Karpas-422 (cell line): ENCODE results near the gene STARD6. TPM values are rescaled to one million over a fixed set of nuclear protein-coding genes. Genes with fewer than 3 reads are reported as not detected.

ENCODE experiments used
- DNase-seq: peaks from one replicate; pipeline ENCODE4 v3.0.0-alpha.2; 2015
- H2AFZ ChIP-seq: fragments of 200-600 bp; sonication (generic); 2 replicates; pipeline ENCODE4 v1.6.1; 2014; ENCODE audit warnings: antibody characterized with exemption, low read length, mixed read lengths
- H3K27ac ChIP-seq: fragments of 200-600 bp; sonication (generic); 2 replicates; pipeline ENCODE4 v1.5.1; 2014; ENCODE audit warnings: mild to moderate bottlenecking, low read length, moderate library complexity
- H3K27me3 ChIP-seq: fragments of 200-600 bp; sonication (generic); 2 replicates; pipeline ENCODE4 v1.6.1; 2014; ENCODE audit warnings: low read length, mixed read lengths
- H3K36me3 ChIP-seq: fragments of 200-600 bp; sonication (generic); 2 replicates; pipeline ENCODE4 v1.6.1; 2014; ENCODE audit warnings: low read length, mixed read lengths; ENCODE audit not compliant: insufficient read depth
- H3K4me1 ChIP-seq: fragments of 200-600 bp; sonication (generic); 2 replicates; pipeline ENCODE4 v1.6.1; 2014; ENCODE audit warnings: mild to moderate bottlenecking, low read length, mixed read lengths
- H3K4me2 ChIP-seq: fragments of 200-600 bp; sonication (generic); 2 replicates; pipeline ENCODE4 v1.6.1; 2014; ENCODE audit warnings: low read length, low read depth, mild to moderate bottlenecking; ENCODE audit not compliant: poor library complexity, severe bottlenecking
- H3K4me3 ChIP-seq: fragments of 200-600 bp; sonication (generic); 2 replicates; pipeline ENCODE4 v1.5.1; 2014; ENCODE audit warnings: mild to moderate bottlenecking, antibody characterized with exemption, low read length, mixed read lengths
- H3K79me2 ChIP-seq: fragments of 200-600 bp; sonication (generic); 2 replicates; pipeline ENCODE4 v1.6.1; 2014; ENCODE audit warnings: mild to moderate bottlenecking, low read length, mixed read lengths
- H3K9ac ChIP-seq: fragments of 200-600 bp; sonication (generic); 2 replicates; pipeline ENCODE4 v1.6.0; 2014; ENCODE audit warnings: low read length
- H3K9me2 ChIP-seq: fragments of 200-600 bp; sonication (generic), shearing (Covaris generic); replicated peaks from 2 replicates; pipeline ENCODE4 v1.6.0; 2014; ENCODE audit warnings: mild to moderate bottlenecking, low read length, moderate library complexity; ENCODE audit not compliant: insufficient read depth
- H3K9me3 ChIP-seq: fragments of 300-700, 200-600 bp; sonication (generic); 2 replicates; pipeline ENCODE4 v1.6.1; 2014; ENCODE audit warnings: low read length, mixed read lengths
- H4K20me1 ChIP-seq: fragments of 200-600 bp; sonication (generic); 2 replicates; pipeline ENCODE4 v1.6.1; 2014; ENCODE audit warnings: mild to moderate bottlenecking, antibody characterized with exemption, low read length, low read depth; ENCODE audit not compliant: insufficient read depth
- total RNA-seq: library from RNA; depleted of rRNA; stranded (reverse); fragments of >200 nt; shearing (Covaris generic); gene quantifications from 2 replicates; pipeline ENCODE4 v1.2.3, GENCODE V29; 2014; ENCODE audit warnings: low replicate concordance

STARD6 gene
- total RNA-seq, 1 experiment from 2014 or later = not detected

GRCh38 chr18:54360406-54360805 lies 2.7 kb upstream of the STARD6 start:
- no peaks in the 10 kb centered on the region for H3K27me3 ChIP-seq
- peak overlapping the region; percentile 75 for H3K4me2 ChIP-seq
- no peak for DNase-seq
- H3K4me3 ChIP-seq = no peak overlapping the region
- H3K36me3 ChIP-seq = peaks cover 21% of the 10 kb centered on the region; the same call in 1 of the 2 replicates
- H3K27ac ChIP-seq = no peak overlapping the region
- H2AFZ ChIP-seq = no peak overlapping the region
- peaks cover 52% of the 10 kb centered on the region for H3K79me2 ChIP-seq
- H4K20me1 ChIP-seq = no peaks in the 10 kb centered on the region
- H3K4me1 ChIP-seq = peaks cover 39% of the 10 kb centered on the region
- H3K9me3 ChIP-seq = no peaks in the 10 kb centered on the region
- H3K9me2 ChIP-seq = no peaks in the 10 kb centered on the region
- H3K9ac ChIP-seq = no peak overlapping the region

- Histone ChIP-seq H3K79me2 (peaks cover 41% of the 10 kb centered on the region), H3K4me1 (peaks cover 29% of the 10 kb centered on the region), H3K9me2 (no peaks in the 10 kb centered on the region), H3K9ac (peak overlapping the region; percentile 86), H3K9me3 (no peaks in the 10 kb centered on the region), H3K36me3 (peaks cover 21% of the 10 kb centered on the region; the same call in 1 of the 2 replicates), H3K4me2 (peak overlapping the region; percentile 75), H3K27me3 (no peaks in the 10 kb centered on the region), H2AFZ (no peak overlapping the region), H4K20me1 (no peaks in the 10 kb centered on the region), H3K4me3 (peak overlapping the region; percentile 83), H3K27ac (peak overlapping the region; percentile 76)
- no peak for DNase-seq
Measured at GRCh38 chr18:54359233-54359632, 1.6 kb upstream of the STARD6 start.

GRCh38 chr18:54358495-54359040 lies 910 bp upstream of the STARD6 start:
- Histone ChIP-seq H3K4me3 (peak overlapping the region; percentile 83), H3K36me3 (peaks cover 21% of the 10 kb centered on the region; the same call in 1 of the 2 replicates), H3K4me2 (peak overlapping the region; percentile 75), H3K9me2 (no peaks in the 10 kb centered on the region), H3K9me3 (no peaks in the 10 kb centered on the region), H4K20me1 (no peaks in the 10 kb centered on the region), H3K4me1 (peaks cover 24% of the 10 kb centered on the region), H3K79me2 (peaks cover 41% of the 10 kb centered on the region), H3K27ac (peak overlapping the region; percentile 76), H3K9ac (peak overlapping the region; percentile 86), H2AFZ (peak overlapping the region; percentile 79), H3K27me3 (no peaks in the 10 kb centered on the region)
- peak; percentile 58 for DNase-seq

- DNase-seq = no peak
- H3K4me3 ChIP-seq = peak overlapping the region; percentile 83
- H3K4me2 ChIP-seq = peak overlapping the region; percentile 75
Measured at GRCh38 chr18:54357082-54357659, 487 bp downstream of the STARD6 start.

GRCh38 chr18:54351186-54351585 lies 6.5 kb downstream of the STARD6 start:
- Histone ChIP-seq H3K36me3 (no peaks in the 10 kb centered on the region), H3K4me2 (no peak overlapping the region), H4K20me1 (no peaks in the 10 kb centered on the region), H3K27ac (no peak overlapping the region), H3K4me1 (no peaks in the 10 kb centered on the region), H3K9ac (no peak overlapping the region), H3K79me2 (no peaks in the 10 kb centered on the region), H3K9me3 (no peaks in the 10 kb centered on the region), H2AFZ (no peak overlapping the region), H3K9me2 (no peaks in the 10 kb centered on the region), H3K27me3 (no peaks in the 10 kb centered on the region), H3K4me3 (no peak overlapping the region)
- DNase-seq = no peak

More at GRCh38 chr18:54357082-54357659, 487 bp downstream of the STARD6 start:
- Histone ChIP-seq H2AFZ (peak overlapping the region; percentile 88), H3K9me2 (no peaks in the 10 kb centered on the region), H3K27ac (no peak overlapping the region), H3K27me3 (no peaks in the 10 kb centered on the region), H3K79me2 (peaks cover 37% of the 10 kb centered on the region), H4K20me1 (no peaks in the 10 kb centered on the region), H3K4me1 (peaks cover 22% of the 10 kb centered on the region), H3K9ac (peak overlapping the region; percentile 86), H3K36me3 (peaks cover 19% of the 10 kb centered on the region; the same call in 1 of the 2 replicates), H3K9me3 (no peaks in the 10 kb centered on the region)

GRCh38 chr18:54338230-54338629 lies 19.4 kb downstream of the STARD6 start:
- no peaks in the 10 kb centered on the region for H3K27me3 ChIP-seq
- H4K20me1 ChIP-seq = no peaks in the 10 kb centered on the region
- no peaks in the 10 kb centered on the region for H3K79me2 ChIP-seq
- H3K36me3 ChIP-seq = no peaks in the 10 kb centered on the region
- no peak for DNase-seq
- H3K4me1 ChIP-seq = no peaks in the 10 kb centered on the region
- no peak overlapping the region for H3K27ac ChIP-seq
- H3K9me2 ChIP-seq = no peaks in the 10 kb centered on the region
- H3K9me3 ChIP-seq = no peaks in the 10 kb centered on the region
- H3K4me2 ChIP-seq = no peak overlapping the region
- H3K4me3 ChIP-seq = no peak overlapping the region
- H2AFZ ChIP-seq = no peak overlapping the region
- no peak overlapping the region for H3K9ac ChIP-seq

GRCh38 chr18:54335638-54336173 lies 22.0 kb downstream of the STARD6 start:
- no peaks in the 10 kb centered on the region for H3K9me3 ChIP-seq
- H3K4me2 ChIP-seq = no peak overlapping the region
- H3K4me1 ChIP-seq = peaks cover 4% of the 10 kb centered on the region; the same call in 1 of the 2 replicates
- no peaks in the 10 kb centered on the region for H4K20me1 ChIP-seq
- no peaks in the 10 kb centered on the region for H3K79me2 ChIP-seq
- H3K27ac ChIP-seq = no peak overlapping the region
- H3K4me3 ChIP-seq = no peak overlapping the region
- H3K27me3 ChIP-seq = no peaks in the 10 kb centered on the region
- H2AFZ ChIP-seq = no peak overlapping the region
- DNase-seq = no peak
- H3K9ac ChIP-seq = no peak overlapping the region
- no peaks in the 10 kb centered on the region for H3K36me3 ChIP-seq
- H3K9me2 ChIP-seq = no peaks in the 10 kb centered on the region

GRCh38 chr18:54330768-54331548 lies 26.7 kb downstream of the STARD6 start:
- H3K27ac ChIP-seq = no peak overlapping the region
- H3K4me3 ChIP-seq = no peak overlapping the region
- H3K4me1 ChIP-seq = peaks cover 4% of the 10 kb centered on the region; the same call in 1 of the 2 replicates
- no peak for DNase-seq
- no peak overlapping the region for H2AFZ ChIP-seq
- H3K9me3 ChIP-seq = no peaks in the 10 kb centered on the region
- no peaks in the 10 kb centered on the region for H3K27me3 ChIP-seq
- no peaks in the 10 kb centered on the region for H3K9me2 ChIP-seq
- H4K20me1 ChIP-seq = no peaks in the 10 kb centered on the region
- no peaks in the 10 kb centered on the region for H3K79me2 ChIP-seq
- H3K4me2 ChIP-seq = peak overlapping the region; percentile 4
- no peaks in the 10 kb centered on the region for H3K36me3 ChIP-seq
- H3K9ac ChIP-seq = no peak overlapping the region
